ENCODE measurements around the gene GALNT12.

GALNT12 gene

DNA sequence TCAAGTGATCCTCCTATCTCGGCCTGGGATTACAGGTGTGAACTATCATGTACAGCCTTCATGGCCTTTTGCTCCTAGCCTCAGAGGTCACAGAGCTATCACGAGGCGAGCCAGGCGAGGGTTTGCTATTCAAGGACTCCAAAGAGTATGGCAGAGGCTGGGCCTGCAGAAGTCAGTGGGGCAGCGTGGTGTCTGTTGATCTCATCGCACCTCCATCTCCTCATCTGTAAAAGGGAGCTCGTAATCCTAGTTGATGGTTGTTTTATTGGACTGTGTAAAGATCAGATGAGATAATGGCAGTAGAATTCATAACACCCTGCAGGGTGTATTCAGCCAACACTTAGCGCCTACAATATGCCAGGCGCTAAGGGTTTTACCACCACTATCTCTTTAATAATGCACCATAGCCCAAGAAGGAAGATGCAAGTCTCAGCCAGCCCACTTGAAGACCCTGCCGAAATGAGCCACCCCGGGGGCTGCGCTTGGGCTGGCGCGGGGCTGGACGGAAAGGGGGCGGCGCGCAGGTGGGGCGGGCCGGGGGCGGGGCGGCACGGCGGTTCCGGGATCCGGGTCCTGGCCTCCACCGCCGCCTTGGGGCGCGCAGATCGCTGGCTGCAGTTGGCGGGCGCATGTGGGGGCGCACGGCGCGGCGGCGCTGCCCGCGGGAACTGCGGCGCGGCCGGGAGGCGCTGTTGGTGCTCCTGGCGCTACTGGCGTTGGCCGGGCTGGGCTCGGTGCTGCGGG lies at the start of gene GALNT12:
Gene GALNT12, plus strand, starts transcription at position 601 of the 744 bp plus-strand sequence. Its CDS starts 29 bp downstream, at position 630.
- DNase-seq: no peak

GRCh38 chr9:98760231-98760630 lies 47.2 kb upstream of the GALNT12 start:
- no peak for DNase-seq

GRCh38 chr9:98763986-98764745 lies 43.3 kb upstream of the GALNT12 start:
- no peak for DNase-seq

GRCh38 chr9:98765256-98765655 lies 42.2 kb upstream of the GALNT12 start:
- no peak for DNase-seq

GRCh38 chr9:98766586-98766985 lies 40.9 kb upstream of the GALNT12 start:
- DNase-seq: peak; percentile 78

- no peak for DNase-seq
Observed at GRCh38 chr9:98767196-98767595, 40.3 kb upstream of the GALNT12 start.

DNA sequence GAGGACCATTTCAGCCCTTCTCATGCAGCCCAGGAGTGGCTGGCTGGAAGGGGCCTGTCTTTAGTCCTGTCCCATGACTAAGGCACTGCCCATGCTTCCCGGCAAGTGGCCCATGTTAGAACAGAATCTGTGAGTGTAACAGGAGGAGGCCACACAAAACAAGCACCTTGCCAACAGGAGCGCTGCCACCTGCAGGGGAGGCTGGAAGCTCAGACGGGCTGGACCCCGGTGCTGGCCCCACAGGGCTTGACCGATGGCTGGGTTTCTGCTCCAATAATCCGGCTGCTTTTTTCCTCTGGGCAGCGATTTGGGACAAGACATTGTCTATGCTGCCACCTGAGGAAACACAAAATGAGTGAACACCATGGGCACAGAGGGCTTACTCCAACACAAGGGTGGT lies 39.6 kb upstream of the GALNT12 start:
- no peak for DNase-seq

- no peak for DNase-seq
Observed at GRCh38 chr9:98768344-98768743, 39.1 kb upstream of the GALNT12 start.

DNA sequence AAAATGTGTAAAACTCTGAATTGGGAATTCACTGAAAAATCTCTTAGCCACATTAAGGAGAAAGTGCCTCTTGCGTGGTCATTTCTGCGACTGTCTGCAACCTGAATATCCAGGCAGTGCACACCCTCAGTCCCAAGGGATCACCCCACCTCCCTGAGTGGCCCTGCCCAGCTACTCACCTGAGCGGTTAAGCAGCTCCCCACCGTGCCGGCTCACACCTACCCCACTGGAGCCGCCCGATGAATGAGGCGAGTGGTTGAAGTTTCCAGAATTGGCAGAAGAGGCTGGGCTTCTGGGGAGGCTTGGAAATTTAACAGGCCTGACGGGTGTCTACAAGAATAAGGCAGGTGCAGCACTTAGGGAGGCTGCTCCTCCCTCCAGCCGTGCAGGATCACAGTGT lies 36.8 kb upstream of the GALNT12 start:
- no peak for DNase-seq

GRCh38 chr9:98771209-98771874 lies 36.1 kb upstream of the GALNT12 start:
- no peak for DNase-seq

GRCh38 chr9:98772364-98773155 lies 34.9 kb upstream of the GALNT12 start:
- DNase-seq: no peak

DNA sequence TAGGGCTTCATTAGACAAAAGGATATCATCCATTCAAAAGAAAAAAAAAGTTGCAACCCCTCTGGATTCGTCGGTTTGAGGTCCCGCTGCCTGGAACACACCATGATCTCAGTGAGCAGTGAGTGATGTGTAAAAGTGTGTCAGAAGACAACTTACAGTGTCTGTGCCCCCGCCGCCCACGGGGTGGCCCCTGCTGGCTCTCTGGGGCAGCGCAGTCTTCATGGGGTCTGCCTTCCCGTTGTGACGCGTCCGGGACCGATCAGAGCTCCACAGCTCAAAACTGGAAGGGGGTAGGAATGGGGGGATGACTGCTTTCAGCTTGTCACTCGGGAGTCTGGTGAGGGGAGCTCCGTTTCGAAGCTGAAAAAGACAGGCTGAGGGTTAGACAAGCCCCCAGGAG lies 33.7 kb upstream of the GALNT12 start:
- no peak for DNase-seq

GRCh38 chr9:98774746-98775145 lies 32.7 kb upstream of the GALNT12 start:
- DNase-seq: no peak

DNA sequence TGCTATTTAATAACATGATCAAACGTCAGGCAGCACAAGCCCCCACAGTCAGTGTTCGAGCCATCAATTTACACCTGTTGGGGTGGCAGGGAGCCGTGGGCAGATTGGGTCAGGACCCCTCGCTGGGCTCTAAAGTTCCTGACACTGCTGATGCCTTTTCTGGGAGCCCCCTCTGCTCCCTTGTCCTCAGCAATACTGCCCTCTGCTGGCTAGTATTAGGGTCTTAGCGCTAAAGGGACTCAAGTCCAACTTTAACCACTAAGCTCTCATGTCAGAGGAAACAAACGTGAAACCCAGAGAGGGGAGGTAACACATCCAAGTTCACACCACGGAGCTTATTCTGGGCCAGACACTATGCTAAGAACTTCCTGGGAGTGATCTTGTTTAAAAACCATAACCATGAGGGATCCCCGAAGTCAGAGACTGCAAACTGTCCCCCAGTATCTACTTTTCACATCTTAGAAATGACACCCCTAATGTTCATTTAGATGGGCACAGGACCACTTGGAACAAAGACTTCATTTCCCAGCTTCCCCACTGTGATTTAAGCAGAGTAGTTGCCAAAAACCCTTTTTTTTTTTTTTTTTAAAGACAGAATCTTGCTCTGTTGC lies 31.5 kb upstream of the GALNT12 start:
- peak; percentile 68 for DNase-seq

DNA sequence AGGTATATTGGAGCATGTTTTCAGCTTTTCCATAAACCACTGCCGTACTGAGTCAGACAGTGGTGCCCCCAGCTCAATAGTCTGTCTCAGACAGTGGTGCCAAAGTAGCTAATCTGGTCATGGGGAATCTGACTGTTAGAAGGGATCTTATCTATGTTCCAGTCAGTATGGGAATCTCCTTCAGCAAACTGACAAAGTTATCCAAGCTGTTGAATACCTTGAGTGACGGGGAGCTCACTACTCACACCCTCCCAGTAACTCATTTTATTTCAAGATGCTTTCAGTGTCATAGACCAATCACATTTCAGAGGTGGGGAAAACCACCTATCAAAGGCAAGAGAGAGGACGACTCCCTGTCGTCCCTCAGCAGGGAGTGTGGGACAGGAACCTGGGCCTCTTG lies 29.9 kb upstream of the GALNT12 start:
- no peak for DNase-seq

- no peak for DNase-seq
Observed at GRCh38 chr9:98778251-98778650, 29.2 kb upstream of the GALNT12 start.

GRCh38 chr9:98778711-98779530 lies 28.5 kb upstream of the GALNT12 start:
- no peak for DNase-seq

GRCh38 chr9:98780059-98780749 lies 27.3 kb upstream of the GALNT12 start:
- no peak for DNase-seq

GRCh38 chr9:98781588-98782383 lies 25.7 kb upstream of the GALNT12 start:
- DNase-seq: peak; percentile 28
